Smooth muscle cell (in vitro differentiated cells): ENCODE data around the gene SKP2. TPM values are rescaled to one million over a fixed set of nuclear protein-coding genes. Genes with fewer than 3 reads are reported as not detected.
A peak's percentile ranks its signal among the peaks of the same experiment; 100 is the strongest.

Source experiments
- DNase-seq: peaks from one replicate; lab custom pipeline; 2025; ENCODE audit not compliant: unreplicated experiment; lab: John Stamatoyannopoulos, UW
- H2AFZ ChIP-seq: fragments of 200-600 bp; sonication (generic); 2 replicates; pipeline ENCODE4 v1.6.0; 2016; ENCODE audit warnings: antibody characterized with exemption, low read depth, mild to moderate bottlenecking
- H3F3A ChIP-seq: fragments of 200-600 bp; sonication (generic); 2 replicates; pipeline ENCODE4 v1.6.0; 2017; ENCODE audit warnings: antibody characterized with exemption, low read depth
- H3K27ac ChIP-seq: fragments of 200-600 bp; sonication (generic); 2 replicates; pipeline ENCODE4 v1.5.1; 2016; ENCODE audit warnings: low read depth, mild to moderate bottlenecking
- H3K27me3 ChIP-seq: fragments of 200-600 bp; sonication (generic); 2 replicates; pipeline ENCODE4 v1.6.1; 2016; ENCODE audit warnings: low read depth, mild to moderate bottlenecking
- H3K36me3 ChIP-seq: fragments of 200-600 bp; sonication (generic); 2 replicates; pipeline ENCODE4 v1.5.1; 2016; ENCODE audit warnings: low read depth
- H3K4me1 ChIP-seq: fragments of 200-600 bp; sonication (generic); 2 replicates; pipeline ENCODE4 v1.5.1; 2016; ENCODE audit warnings: low read depth
- H3K4me2 ChIP-seq: fragments of 200-600 bp; sonication (generic); 2 replicates; pipeline ENCODE4 v1.6.0; 2016; ENCODE audit warnings: mild to moderate bottlenecking
- H3K4me3 ChIP-seq: fragments of 200-600 bp; sonication (generic); 2 replicates; pipeline ENCODE4 v1.5.1; 2016; ENCODE audit warnings: mild to moderate bottlenecking
- H3K79me2 ChIP-seq: fragments of 200-600 bp; sonication (generic); 2 replicates; pipeline ENCODE4 v1.6.0; 2016; ENCODE audit warnings: low read depth, mild to moderate bottlenecking
- H3K9ac ChIP-seq: fragments of 200-600 bp; sonication (generic); 2 replicates; pipeline ENCODE4 v1.6.0; 2016; ENCODE audit warnings: low read depth
- H3K9me3 ChIP-seq: fragments of 200-600 bp; sonication (generic); replicated peaks from 2 replicates; pipeline ENCODE4 v1.5.1; 2016; ENCODE audit warnings: low read depth
- H4K20me1 ChIP-seq: fragments of 200-600 bp; sonication (generic); 2 replicates; pipeline ENCODE4 v1.6.0; 2016; ENCODE audit warnings: low read depth
- WGBS: methylation state at CpG from one replicate; pipeline ENCODE4 v1.1.7; 2016; ENCODE audit warnings: low lambda C conversion rate; 5-methylcytosine and 5-hydroxymethylcytosine counted together
- polyA plus RNA-seq: library from polyadenylated mRNA; unstranded; fragments of >200 nt; fragmentation: Nextera tagmentation; extraction: Ambion mirVana; gene quantifications from 2 replicates; pipeline ENCODE4 v1.2.1, GENCODE V29; 2016
- total RNA-seq: library from RNA; depleted of rRNA; stranded (reverse); fragments of >200 nt; gene quantifications from 2 replicates; pipeline ENCODE4 v1.2.3, GENCODE V29; 2014
- TF ChIP-seq, protein P1 (sequence below): fragments of 200-600 bp; sonication (generic); IDR thresholded peaks from 2 replicates; pipeline ENCODE4 v1.5.1; 2017; ENCODE audit warnings: borderline replicate concordance, mild to moderate bottlenecking, antibody characterized with exemption; ENCODE audit not compliant: insufficient read depth, poor library complexity, severe bottlenecking

SKP2 gene
- total and polyA plus RNA-seq, 2 experiments from 2014 or later: 38.8 to 53.8 TPM

DNA sequence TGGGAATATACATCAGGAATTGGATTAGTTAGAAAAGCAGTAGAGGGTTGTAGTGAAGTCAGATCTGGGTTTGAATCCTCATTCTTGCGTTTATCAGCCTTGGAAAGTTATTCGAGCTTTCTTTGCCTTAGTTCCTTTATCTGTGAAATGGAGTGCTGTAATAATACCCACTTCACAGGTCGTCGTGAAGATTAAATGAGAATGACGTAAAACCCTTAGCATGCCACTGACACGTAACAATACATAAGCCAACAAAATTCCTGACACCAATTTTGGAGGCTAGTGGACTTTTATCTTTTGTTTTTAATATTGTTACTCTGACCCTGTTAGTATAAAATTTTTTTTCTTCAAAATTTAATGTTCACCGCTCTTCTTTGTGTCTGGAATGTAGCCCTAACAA is 3.4 kb downstream of the SKP2 start:
- H2AFZ ChIP-seq: no peak overlapping the region
- H3K9me3 ChIP-seq: no peaks in the 10 kb centered on the region
- peaks cover 22% of the 10 kb centered on the region for H3F3A ChIP-seq
- DNase-seq: no peak
- peaks cover 22% of the 10 kb centered on the region for H4K20me1 ChIP-seq
- H3K36me3 ChIP-seq: no peaks in the 10 kb centered on the region
- peak overlapping the region; percentile 72 for H3K4me2 ChIP-seq
- TF ChIP-seq, protein P1, sequence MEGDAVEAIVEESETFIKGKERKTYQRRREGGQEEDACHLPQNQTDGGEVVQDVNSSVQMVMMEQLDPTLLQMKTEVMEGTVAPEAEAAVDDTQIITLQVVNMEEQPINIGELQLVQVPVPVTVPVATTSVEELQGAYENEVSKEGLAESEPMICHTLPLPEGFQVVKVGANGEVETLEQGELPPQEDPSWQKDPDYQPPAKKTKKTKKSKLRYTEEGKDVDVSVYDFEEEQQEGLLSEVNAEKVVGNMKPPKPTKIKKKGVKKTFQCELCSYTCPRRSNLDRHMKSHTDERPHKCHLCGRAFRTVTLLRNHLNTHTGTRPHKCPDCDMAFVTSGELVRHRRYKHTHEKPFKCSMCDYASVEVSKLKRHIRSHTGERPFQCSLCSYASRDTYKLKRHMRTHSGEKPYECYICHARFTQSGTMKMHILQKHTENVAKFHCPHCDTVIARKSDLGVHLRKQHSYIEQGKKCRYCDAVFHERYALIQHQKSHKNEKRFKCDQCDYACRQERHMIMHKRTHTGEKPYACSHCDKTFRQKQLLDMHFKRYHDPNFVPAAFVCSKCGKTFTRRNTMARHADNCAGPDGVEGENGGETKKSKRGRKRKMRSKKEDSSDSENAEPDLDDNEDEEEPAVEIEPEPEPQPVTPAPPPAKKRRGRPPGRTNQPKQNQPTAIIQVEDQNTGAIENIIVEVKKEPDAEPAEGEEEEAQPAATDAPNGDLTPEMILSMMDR: no peak
- no peak overlapping the region for H3K9ac ChIP-seq
- H3K27me3 ChIP-seq: no peaks in the 10 kb centered on the region
- H3K27ac ChIP-seq: peak overlapping the region; percentile 70
- no peak overlapping the region for H3K4me3 ChIP-seq
- WGBS: 70% methylated on average over 7 of the region's 7 CpGs
- peaks cover 38% of the 10 kb centered on the region for H3K4me1 ChIP-seq
- H3K79me2 ChIP-seq: peaks cover 48% of the 10 kb centered on the region

DNA sequence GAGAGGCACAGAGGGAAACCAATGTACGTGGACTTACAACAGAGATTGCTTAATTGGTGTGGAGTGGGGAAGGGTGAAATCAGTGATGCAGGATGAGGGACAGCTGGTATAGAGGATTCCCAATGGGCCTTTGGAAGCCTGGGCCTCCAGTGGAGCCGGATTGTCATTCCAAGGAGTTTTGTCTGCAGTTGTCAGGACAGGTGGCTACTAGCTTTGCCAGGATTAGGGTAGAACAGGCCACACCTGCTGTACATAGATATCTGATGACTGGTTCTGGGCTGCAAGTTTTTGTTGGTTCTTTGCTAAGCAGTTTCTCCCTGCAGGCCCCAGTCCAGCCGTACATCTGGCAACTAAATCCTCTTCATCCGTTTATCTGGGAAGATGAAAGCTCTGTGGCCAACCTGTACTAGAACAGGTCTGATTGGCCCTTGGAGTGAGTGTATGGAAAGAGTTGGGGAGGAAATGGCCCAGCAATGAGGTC is 4.2 kb downstream of the SKP2 start:
- Histone ChIP-seq H3K36me3 (no peaks in the 10 kb centered on the region), H3K27me3 (no peaks in the 10 kb centered on the region), H3K9ac (peak overlapping the region; percentile 16), H2AFZ (no peak overlapping the region), H3K27ac (peak overlapping the region; percentile 70), H4K20me1 (peaks cover 25% of the 10 kb centered on the region), H3K4me3 (no peak overlapping the region), H3K4me2 (peak overlapping the region; percentile 72), H3K79me2 (peaks cover 56% of the 10 kb centered on the region), H3K9me3 (no peaks in the 10 kb centered on the region), H3K4me1 (peaks cover 34% of the 10 kb centered on the region), H3F3A (peaks cover 22% of the 10 kb centered on the region)
- WGBS: 31% methylated on average over 4 of the region's 4 CpGs
- TF ChIP-seq, protein P1: no peak
- no peak for DNase-seq

DNA sequence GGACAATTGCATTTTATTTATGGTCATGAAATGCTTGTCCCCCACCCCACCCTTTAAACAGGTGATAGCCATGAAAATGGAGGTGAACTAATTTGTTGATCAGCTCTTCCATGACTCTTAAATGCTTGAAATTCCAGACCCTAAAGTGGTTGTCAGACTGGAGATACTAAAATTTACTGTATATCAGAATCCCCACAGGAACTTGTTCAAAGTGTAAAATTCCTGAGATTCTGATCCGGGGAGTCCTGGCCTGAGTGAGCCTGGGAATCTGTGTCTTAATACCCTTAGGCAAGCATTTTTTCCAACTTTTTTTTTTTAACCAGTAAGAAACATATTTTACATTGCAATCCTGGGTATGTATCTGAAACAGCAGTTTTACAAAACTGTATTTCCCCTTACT is 4.7 kb downstream of the SKP2 start:
- TF ChIP-seq, protein P1: no peak
- Histone ChIP-seq H3K79me2 (peaks cover 57% of the 10 kb centered on the region), H3K36me3 (no peaks in the 10 kb centered on the region), H3K4me1 (peaks cover 34% of the 10 kb centered on the region), H3K9ac (peak overlapping the region; percentile 16), H3F3A (peaks cover 22% of the 10 kb centered on the region), H3K4me2 (peak overlapping the region; percentile 72), H3K4me3 (peak overlapping the region; percentile 9), H3K27me3 (no peaks in the 10 kb centered on the region), H4K20me1 (peaks cover 30% of the 10 kb centered on the region), H3K27ac (peak overlapping the region; percentile 70), H3K9me3 (no peaks in the 10 kb centered on the region), H2AFZ (no peak overlapping the region)
- DNase-seq: no peak
- WGBS: 3% methylated on average over 1 of the region's 1 CpG

DNA sequence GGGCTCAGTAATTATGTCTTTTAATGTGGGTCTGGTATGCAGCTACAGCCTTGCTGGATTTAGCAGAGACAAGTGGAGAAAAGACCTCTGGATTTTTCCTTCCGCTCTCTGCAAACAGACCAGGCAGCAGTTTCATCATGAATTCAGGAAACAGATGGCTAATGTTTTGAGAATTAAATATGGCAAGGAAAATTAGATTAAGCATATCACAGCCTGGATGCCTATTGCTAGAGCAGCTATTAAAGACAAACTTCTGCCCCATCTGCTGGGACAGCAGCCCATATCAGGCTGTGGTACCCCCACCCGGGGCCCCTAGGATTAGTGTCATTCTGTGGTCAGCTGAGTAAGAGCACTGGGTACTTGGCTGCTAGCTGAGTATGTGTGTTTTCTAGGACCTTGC is 6.2 kb downstream of the SKP2 start:
- Histone ChIP-seq H3K9ac (no peak overlapping the region), H3K9me3 (no peaks in the 10 kb centered on the region), H3F3A (peaks cover 22% of the 10 kb centered on the region), H4K20me1 (peaks cover 41% of the 10 kb centered on the region), H3K36me3 (no peaks in the 10 kb centered on the region), H3K27me3 (no peaks in the 10 kb centered on the region), H3K4me3 (no peak overlapping the region), H2AFZ (no peak overlapping the region), H3K79me2 (peaks cover 59% of the 10 kb centered on the region), H3K27ac (peak overlapping the region; percentile 70), H3K4me2 (peak overlapping the region; percentile 72), H3K4me1 (peaks cover 30% of the 10 kb centered on the region)
- WGBS: 11% methylated on average over 2 of the region's 2 CpGs
- DNase-seq: peak; percentile 25
- TF ChIP-seq, protein P1: no peak
